ENCODE results near the gene GSTP1.

Gene GSTP1

DNA sequence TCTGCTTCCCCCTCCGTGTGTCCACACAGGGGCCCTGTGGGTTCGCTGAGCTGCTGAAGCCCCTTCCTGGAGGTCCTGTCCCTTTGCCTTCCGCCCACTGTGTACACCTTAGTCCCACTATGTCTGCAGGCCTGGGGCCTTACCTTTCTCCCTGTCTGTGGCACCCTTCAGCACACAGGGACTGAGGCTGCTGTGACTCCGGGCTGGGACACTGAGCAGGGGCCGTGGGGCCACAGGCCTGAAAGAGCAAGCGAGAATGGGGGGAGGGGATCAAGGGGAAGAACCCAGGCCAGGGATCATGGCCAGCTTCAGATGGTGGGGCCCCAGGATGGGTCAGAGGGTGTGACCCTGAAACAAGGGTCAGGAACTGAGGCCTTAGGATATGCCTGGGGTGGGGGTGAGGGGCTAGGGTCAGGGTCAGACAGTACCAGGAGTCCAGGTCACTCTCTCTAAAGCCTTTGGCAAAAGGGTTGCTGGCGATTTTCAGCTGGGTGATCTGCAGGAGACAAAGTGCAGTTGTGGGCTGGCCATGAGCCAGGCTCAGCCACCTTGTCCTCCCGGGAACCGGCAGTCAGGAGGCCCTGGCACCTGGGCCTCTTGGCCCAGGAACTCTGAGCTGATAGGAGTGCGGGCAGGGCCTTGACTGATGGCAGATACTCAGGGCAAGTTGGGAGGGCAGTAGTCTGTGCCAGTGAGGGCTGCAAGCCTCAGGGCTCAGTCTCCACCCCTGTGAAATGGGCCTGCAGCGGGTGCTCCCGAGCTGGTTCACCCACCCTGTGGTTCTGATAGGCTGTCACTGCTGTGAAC lies 48.8 kb downstream of the GSTP1 start:
- DNase-seq = no peak

DNA sequence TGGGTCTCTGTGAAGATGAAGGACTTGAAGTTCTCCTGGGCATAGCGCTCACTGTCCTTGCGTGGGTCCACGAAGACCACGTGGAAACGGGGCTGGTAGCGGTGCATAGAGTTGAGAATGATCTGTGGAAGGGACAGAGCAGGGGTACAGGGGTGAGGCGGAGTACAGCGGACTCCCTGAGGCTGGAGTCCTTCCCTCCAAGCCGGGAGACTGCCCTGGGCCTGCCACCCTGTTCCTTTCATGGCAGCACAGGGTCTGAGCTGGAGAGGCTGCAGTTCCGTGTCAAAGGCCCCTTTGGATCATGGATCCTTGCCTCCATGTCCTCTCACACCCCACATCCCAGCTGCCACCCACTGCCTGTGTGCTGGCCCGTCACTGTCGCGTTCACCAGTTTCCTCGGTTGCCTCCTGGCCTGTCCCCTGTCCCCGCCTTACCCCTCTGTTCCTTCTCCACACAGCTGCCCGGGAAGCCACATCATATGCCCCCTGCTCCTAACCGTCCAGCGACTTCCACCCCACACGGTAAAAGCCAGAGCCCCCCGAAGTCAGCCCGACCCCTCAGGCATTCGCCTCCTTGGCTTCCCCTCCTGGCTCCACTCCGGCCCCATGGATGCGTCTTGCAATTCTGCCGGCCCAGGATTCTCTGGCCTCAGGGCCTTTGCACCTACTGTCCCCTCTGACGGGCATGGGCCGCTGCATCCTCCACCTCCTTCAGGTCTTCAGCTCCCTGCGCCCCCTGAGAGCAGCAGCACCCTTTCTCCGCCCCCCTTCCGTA lies 49.6 kb downstream of the GSTP1 start:
- no peak for DNase-seq

DNA sequence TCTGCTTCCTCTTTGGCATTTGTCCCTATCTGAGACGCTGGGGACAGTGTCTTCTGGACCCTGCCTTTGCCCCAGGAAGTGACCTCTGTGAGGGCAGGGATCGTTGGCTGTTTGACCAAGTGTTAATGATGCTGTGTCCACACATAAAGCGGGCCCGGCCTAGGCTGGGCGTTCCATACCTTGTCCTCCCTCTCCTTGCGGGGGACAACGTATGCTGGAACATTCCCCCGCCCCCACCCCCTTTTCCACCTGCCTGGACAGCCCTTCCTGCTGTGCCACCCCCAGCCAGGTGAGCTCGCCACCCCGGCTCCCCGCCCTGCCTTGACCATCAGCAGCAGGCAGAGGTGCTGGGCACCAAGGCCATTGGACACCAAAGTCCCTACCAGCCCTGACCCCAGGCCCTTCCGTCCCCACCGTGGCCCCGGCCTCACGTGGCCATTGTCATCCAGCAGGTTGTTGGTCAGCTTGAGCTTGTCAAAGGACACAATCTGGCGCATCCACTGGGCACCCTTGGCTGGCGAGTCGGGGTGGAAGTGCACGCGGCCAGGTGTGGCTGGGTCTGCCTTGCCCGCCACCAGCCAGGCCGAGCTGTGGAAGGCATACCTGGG lies 50.2 kb downstream of the GSTP1 start:
- DNase-seq = no peak

DNA sequence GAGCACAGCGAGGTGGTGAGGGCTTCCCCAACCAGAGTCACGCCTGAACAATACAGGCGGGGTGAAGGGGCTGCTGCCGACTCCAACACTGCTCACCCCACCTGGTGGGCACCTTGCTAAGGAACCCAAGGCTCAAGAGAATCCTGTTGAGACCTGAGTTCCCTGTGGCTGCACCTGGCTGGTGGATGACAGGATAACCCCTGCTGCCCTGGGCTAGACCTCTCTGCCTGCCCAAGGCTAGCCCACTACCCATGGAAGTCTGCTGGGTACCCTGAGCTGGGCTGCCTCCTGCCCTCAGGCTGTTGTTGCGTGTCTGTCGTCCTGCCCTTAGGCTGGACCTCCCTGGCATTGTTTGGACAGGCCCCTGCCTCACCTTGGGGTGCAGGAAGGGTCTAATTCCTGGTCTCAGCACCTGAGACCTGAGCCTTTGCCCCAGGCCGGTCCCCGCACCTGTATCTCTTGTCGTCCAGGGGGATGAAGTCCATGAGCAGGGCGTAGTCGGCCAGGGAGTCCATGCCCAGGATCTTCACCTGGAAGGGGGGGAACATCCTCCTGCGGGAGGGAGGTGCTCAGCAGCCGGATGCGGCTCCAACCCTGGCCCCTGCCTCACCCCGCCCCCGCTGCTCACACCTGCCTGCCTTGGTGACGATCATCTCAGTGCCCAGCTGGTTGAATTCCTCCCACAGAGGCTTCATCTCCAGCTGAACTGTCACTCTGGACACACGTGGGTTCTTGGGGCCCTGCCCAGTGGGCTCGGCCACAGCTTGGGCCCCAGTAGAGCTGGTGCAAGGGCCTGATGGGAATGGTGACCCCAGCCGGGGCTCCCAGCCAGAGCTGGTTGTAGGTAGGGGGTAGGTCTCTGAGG lies 51.0 kb downstream of the GSTP1 start:
- DNase-seq = no peak

DNA sequence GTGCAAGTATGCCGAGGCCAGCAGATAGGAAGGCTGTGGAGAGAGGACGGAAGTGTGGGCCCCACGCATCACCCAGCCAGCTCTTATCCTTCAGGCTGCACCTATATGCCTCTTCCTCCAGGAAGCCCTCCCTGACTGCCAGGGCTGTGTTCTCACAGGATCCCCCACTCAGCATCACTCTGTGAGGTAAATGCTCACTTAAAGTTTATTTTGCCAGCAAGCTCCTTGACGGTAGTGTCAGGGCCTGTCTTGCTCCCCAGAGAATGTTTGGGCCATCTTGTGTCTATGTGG lies 51.6 kb downstream of the GSTP1 start:
- DNase-seq = no peak
